ENCODE results near the gene PTPRS.
A peak's percentile ranks its signal among the peaks of the same experiment; 100 is the strongest.

Gene PTPRS

GRCh38 chr19:5309438-5310204 lies 31.0 kb downstream of the PTPRS start:
- no peak for DNase-seq (ENCODE audit: low spot score)
- POLR2A ChIA-PET (ENCODE audit: low non-redundant PET): interaction anchor here (0.6 kb wide), 1 partner anchor 11 kb away, joined by 3 read pairs; no protein-coding TSS in a partner anchor
- CTCF ChIA-PET: interaction anchor here (0.7 to 1.0 kb wide), 2 partner anchors 10 to 20 kb away, joined by 3 read pairs; no protein-coding TSS in a partner anchor
- no peak for TF ChIP-seq CTCF (conservative IDR thresholded peaks at IDR 0.05; ENCODE audit: low read depth)
- H3K27ac ChIP-seq: peak overlapping the region; percentile 71

GRCh38 chr19:5308451-5309437 lies 31.9 kb downstream of the PTPRS start:
- ChIA-PET CTCF (interaction anchor here (0.6 kb wide), 1 partner anchor 176 kb away, joined by 5 read pairs; no protein-coding TSS in a partner anchor), POLR2A (ENCODE audit: low non-redundant PET) (interaction anchor here (0.6 kb wide), 2 partner anchors 10 to 13 kb away, joined by 3 to 4 read pairs; no protein-coding TSS in a partner anchor)
- DNase-seq (ENCODE audit: low spot score): peak; percentile 85
- peak overlapping the region; percentile 71 for H3K27ac ChIP-seq
- no peak for TF ChIP-seq CTCF (conservative IDR thresholded peaks at IDR 0.05; ENCODE audit: low read depth)

GRCh38 chr19:5307655-5308054 lies 33.0 kb downstream of the PTPRS start:
- no peak for TF ChIP-seq CTCF (conservative IDR thresholded peaks at IDR 0.05; ENCODE audit: low read depth)
- DNase-seq (ENCODE audit: low spot score): no peak
- no peak overlapping the region for H3K27ac ChIP-seq
- ChIA-PET CTCF (no interaction called here), POLR2A (ENCODE audit: low non-redundant PET) (no interaction called here)

GRCh38 chr19:5305163-5305562 lies 35.4 kb downstream of the PTPRS start:
- DNase-seq (ENCODE audit: low spot score): no peak
- no peak for TF ChIP-seq CTCF (conservative IDR thresholded peaks at IDR 0.05; ENCODE audit: low read depth)
- ChIA-PET CTCF (no interaction called here), POLR2A (ENCODE audit: low non-redundant PET) (no interaction called here)
- H3K27ac ChIP-seq: no peak overlapping the region

- DNase-seq (ENCODE audit: low spot score): no peak
- ChIA-PET CTCF (interaction anchor here (0.8 kb wide), 1 partner anchor 199 kb away, joined by 5 read pairs; no protein-coding TSS in a partner anchor), POLR2A (ENCODE audit: low non-redundant PET) (no interaction called here)
- TF ChIP-seq CTCF (conservative IDR thresholded peaks at IDR 0.05; ENCODE audit: low read depth): no peak
- H3K27ac ChIP-seq: no peak overlapping the region
These were observed 36.1 kb downstream of the PTPRS start for GRCh38 chr19:5304486-5304885.

GRCh38 chr19:5303208-5303607 lies 37.4 kb downstream of the PTPRS start:
- no peak for DNase-seq (ENCODE audit: low spot score)
- ChIA-PET CTCF (no interaction called here), POLR2A (ENCODE audit: low non-redundant PET) (no interaction called here)
- H3K27ac ChIP-seq: no peak overlapping the region
- no peak for TF ChIP-seq CTCF (conservative IDR thresholded peaks at IDR 0.05; ENCODE audit: low read depth)
